Nucleus accumbens (tissue), 56 donors: ENCODE results near the gene NFATC2.
A peak's percentile ranks its signal among the peaks of the same experiment; 100 is the strongest.

ENCODE experiments used
- DNase-seq, 56 donors: peaks; one replicate each; lab custom pipeline; 2025; lab: John Stamatoyannopoulos, UW

The NFATC2 gene

DNA sequence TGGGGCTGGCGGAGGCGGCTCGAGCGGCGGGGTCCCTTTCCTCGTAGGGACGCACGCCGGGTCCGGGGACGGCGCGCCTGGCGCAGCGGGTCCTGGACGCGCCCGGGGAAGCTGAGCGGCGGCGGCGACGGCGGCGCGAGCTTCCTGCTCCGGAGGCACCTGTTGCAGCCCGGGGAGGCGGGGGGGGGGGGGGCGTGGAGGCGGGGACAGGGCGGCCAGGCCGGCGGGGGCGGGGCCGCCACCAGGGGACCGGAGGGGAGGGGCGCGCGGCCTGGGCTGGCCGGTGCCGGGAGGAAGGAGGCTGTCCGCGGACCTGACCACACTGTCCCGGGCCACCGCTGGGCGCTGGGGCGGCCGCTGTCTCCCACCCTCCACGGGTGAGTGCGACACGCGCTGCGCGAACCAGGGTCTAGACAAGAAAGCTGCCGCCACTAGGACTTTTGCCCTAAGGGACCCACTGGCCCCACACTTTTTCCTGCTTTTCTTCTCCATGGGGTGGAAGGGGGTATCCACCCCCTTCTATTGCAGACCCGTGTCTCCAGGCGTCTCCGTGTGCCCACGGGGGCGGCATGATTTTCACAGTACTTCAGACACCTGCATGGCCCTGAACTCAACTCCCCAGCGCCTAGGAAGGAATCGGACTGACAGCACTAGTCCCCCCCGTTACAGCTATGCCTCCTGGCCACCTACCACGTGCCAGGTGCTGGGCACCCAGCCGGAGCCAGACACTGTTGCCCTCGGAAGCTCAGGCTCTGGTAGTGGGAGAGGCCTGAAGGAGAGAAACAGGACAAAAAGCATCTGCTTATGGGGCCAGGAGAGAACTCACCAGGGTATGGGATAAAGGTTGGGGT is at the start of gene NFATC2:
TSS of gene NFATC2 (minus strand) at position 149 of the 851 bp plus-strand sequence. CDS start 220 bp downstream, outside the sequence.
- DNase-seq: peak in 5 of 56 donors; percentile 6 to 45 (median 20)

DNA sequence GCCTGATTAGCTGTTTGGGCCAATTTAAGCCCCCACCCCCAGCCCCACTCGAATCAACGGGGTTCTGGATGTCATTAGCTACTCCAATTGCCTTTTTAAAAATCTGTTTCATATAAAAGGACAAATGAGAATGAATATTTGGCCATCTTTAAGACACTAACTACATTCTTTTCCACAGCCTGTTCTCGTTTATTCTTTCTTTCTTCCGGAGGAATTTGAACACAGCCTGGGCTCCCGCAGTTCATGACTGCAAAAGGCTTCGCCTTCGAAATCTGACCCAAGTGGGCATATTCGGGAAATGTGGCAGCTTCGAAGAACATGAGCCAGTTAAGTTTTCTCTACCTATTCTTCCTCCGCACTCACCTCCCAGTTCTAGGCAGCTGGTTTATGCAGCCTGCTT is 49.4 kb upstream of the NFATC2 start:
- DNase-seq: no peak

DNA sequence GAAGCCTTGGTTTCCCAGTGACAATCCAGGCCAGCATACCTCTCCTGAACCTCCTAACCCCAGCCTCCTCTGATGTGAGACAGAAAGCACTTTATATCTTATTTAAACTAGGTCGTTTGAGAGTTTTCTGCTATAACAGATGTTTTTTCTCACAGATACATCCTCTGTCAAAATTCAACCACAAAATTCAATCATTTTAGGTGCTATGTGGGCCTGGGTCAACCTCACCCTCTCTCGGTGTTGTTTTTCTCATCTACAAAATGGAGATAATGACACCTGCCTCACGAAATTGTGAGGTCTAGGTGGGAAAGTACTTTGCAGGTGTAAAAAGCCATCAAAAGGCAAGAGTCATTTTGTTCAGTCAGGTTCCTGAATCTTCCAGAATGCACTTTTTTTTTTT is 46.2 kb upstream of the NFATC2 start:
- DNase-seq: no peak

DNA sequence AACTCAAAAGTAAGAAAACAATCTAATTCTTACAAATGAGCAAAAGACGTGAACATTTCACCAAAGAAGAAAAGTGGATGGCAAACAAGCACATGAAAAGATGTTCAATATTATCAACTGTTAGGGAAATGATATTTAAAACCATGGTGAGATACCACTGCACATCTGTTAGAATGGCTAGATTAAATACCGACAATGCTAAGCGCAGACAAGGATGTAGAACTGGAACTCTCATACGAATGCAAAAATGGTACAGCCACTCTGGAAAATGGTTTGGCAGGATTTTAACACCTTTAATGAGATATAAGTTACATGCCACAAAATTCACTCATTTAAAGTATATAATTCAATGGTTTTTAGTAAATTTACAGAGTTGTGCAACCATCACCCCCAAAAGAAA is 44.6 kb upstream of the NFATC2 start:
- no peak for DNase-seq

GRCh38 chr20:51586005-51586440 is 43.5 kb upstream of the NFATC2 start:
- DNase-seq: no peak

GRCh38 chr20:51585148-51585547 is 42.6 kb upstream of the NFATC2 start:
- no peak for DNase-seq

DNA sequence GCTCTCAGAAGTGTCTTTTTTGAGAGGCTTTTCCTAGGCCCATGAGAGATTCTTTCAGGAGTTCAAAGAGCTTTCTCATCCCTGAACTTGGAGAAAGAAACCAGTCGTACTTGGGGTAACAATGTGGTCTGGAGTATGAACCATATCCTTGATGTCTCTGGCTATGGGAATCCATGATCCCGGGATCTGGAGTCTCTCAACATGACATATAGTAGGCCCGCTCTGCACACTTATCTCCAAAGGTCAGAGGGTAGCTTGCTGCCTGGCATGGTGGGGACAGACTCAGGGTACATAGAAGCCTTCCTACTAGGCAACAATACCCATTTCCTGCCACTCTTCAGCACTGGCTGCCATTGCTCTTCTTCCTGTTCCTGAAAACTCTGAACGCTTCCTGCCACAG is 42.2 kb upstream of the NFATC2 start:
- no peak for DNase-seq

- DNase-seq: no peak
Observed at GRCh38 chr20:51584116-51584515, 41.6 kb upstream of the NFATC2 start.

DNA sequence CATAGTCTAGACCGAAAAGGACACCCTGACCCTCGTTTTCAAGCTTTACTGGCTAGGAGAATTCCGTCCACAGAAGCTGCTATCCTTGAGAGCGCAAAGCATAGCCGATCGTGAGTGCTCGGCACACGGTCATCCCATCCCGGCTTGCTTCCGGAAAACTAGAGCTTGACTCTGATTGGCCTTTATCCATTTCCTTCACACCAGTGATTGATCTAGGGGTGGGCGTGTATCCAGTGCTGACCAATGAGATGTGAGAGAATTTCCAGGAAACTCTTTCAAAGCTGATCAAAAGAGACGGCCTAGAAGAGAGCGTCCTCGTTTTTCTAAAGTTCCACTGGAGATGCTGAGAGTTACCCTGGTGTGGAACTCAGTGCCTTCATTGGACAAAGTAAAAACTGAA is 41.0 kb upstream of the NFATC2 start:
- DNase-seq: no peak

- no peak for DNase-seq
Observed at GRCh38 chr20:51583073-51583472, 40.6 kb upstream of the NFATC2 start.

DNA sequence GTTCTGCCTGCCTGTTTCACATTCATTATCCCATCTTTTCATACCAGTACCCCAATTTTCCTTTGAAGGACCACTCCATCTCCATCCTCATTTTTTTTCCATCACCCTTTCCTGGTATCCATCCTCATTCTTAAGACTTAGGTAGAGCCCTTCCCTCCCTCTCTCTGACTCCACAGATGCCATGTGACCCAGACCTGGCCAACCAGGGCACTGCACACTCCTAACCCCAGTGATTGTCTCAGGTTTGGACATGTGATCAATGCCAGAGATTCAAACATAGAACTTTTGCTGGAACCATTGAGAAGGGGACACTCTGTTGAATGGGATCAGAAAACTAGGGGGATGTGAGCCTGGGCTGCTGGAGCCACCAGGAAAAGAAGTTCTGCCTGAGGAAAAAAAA is 39.1 kb upstream of the NFATC2 start:
- no peak for DNase-seq

DNA sequence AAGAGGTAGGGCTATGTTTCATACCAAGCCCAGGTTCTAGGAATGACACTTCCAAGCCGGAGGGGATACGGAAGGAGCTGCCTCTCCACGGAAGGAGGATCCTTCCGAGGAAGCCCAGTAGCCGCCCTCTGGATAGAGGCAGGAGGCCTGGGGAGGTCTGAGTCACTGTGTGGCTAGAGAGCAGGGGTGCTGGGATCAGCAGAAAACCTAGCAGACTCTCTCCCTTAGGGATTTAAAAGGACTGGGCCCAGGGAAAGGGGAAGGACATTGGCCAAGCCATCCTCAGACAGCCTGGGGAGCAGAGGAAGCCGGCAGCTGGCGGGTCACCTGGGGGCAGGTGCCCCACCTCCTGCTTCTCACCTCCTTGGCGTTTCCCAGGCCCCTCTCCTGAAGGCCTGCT is 36.6 kb upstream of the NFATC2 start:
- no peak for DNase-seq

- DNase-seq: no peak
Observed at GRCh38 chr20:51578145-51578459, 35.6 kb upstream of the NFATC2 start.

- no peak for DNase-seq
Observed at GRCh38 chr20:51577432-51578144, 35.1 kb upstream of the NFATC2 start.

- DNase-seq: no peak
Observed at GRCh38 chr20:51575486-51575885, 33.0 kb upstream of the NFATC2 start.

GRCh38 chr20:51574248-51575033 is 31.9 kb upstream of the NFATC2 start:
- DNase-seq: no peak

DNA sequence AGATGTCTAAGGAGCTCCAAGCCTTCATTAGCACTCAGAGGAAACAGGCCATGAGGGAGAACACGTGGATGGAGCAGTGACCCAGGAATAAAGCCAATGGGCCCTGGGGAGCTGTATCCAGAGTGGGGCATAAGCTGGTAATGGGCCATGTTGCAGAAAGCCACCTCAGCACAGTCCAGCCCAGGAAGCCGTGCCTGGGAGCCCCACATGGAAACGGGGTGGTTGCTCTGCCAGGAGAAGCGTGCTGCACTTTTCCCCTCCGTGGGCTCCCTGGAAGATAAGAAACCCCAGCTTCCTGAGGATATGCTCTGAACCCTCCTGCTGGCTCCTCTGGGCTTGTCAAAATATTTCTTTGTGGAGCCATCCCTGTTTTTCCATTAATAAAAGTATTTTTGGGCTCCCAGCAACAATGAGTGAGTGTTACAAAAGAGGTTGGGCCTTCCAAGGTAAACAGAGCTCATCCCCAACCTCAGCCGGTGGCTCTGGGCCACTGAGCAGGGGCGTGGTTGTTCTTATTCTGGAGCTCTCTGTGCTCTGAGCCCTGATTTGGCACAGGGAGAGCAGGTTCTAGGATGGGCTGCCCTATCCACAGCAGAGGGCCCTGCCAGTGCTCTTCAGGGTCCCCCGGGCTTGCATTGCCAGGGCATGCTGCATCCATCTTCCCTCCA is 31.2 kb upstream of the NFATC2 start:
- DNase-seq: no peak

DNA sequence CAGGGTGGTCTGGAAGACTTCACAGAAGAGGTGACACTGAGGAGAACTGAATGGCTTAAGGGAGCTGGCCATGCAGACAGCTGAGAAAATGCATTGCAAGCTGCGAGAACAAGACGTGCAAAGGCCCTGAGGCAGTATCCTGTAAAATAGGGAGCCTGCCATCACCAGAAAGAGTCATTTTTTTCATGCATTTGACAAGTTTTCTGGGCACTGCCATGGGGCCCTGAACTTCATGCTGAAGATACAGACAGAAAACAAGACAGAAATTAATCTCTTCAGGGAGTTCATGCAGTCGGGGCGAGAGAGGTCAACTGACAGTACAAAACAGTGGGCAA is 28.9 kb upstream of the NFATC2 start:
- DNase-seq: no peak

- peak in 2 of 56 donors; percentile 12 to 26 for DNase-seq
Observed at GRCh38 chr20:51570739-51571459, 28.4 kb upstream of the NFATC2 start.
